K562 treated with DMSO at 1 percent for 48 hours (cell line): Measurements from ENCODE around the gene USE1. TPM values are rescaled to one million over a fixed set of nuclear protein-coding genes. Genes with fewer than 3 reads are reported as not detected.

Experiments
- total RNA-seq: library from RNA; unstranded; fragments of 300-600 nt; gene quantifications from 2 replicates; pipeline ENCODE4 v1.2.3, GENCODE V29; 2022; ENCODE audit warnings: low replicate concordance; ENCODE audit errors: extremely low read depth

Gene USE1
- not detected in 2 replicates for total RNA-seq

GRCh38 chr19:17215127-17215971, at the start of gene USE1:
Gene USE1 (plus strand): TSS chr19:17215357. CDS start chr19:17215406, 49 bp downstream.

GRCh38 chr19:17226002-17226933, 11.1 kb downstream of the USE1 start, which contains the start of gene OCEL1:
Gene OCEL1 (plus strand): TSS chr19:17226226. CDS start chr19:17226248, 22 bp downstream.

GRCh38 chr19:17245535-17245984, 30.4 kb downstream of the USE1 start, which contains the start of gene NR2F6:
Gene NR2F6 (minus strand): TSS chr19:17245919. CDS start chr19:17245220, 699 bp downstream.

GRCh38 chr19:17264641-17264979, 49.5 kb downstream of the USE1 start, which contains the start of gene USHBP1:
Gene USHBP1 (minus strand): TSS chr19:17264745. CDS start chr19:17264299, 446 bp downstream.

GRCh38 chr19:17266975-17267788, 52.0 kb downstream of the USE1 start, which contains the start of gene BABAM1:
Gene BABAM1 (plus strand): TSS chr19:17267443. CDS start chr19:17268807, 1,364 bp downstream.

Other genes starting within 250 kb of the USE1 start
- not detected in 2 replicates for gene CPAMD8, start 188.5 kb upstream of the USE1 start, total RNA-seq
- not detected in 2 replicates for gene HAUS8, start 139.9 kb upstream of the USE1 start, total RNA-seq
- gene MYO9B, start 139.6 kb upstream of the USE1 start, total RNA-seq, result 416 TPM in 1 of 2 replicates, not detected in the other
- gene OCEL1, start 10.9 kb downstream of the USE1 start, total RNA-seq, result not detected in 2 replicates
- gene NR2F6, start 30.6 kb downstream of the USE1 start, total RNA-seq, result 322 TPM in 1 of 2 replicates, not detected in the other
- not detected in 2 replicates for gene USHBP1, start 49.4 kb downstream of the USE1 start, total RNA-seq
- gene BABAM1, start 52.1 kb downstream of the USE1 start, total RNA-seq, result not detected in 2 replicates
- gene ANKLE1, start 66.5 kb downstream of the USE1 start, total RNA-seq, result not detected in 2 replicates
- not detected in 2 replicates for gene ABHD8, start 88.1 kb downstream of the USE1 start, total RNA-seq
- gene MRPL34, start 90.5 kb downstream of the USE1 start, total RNA-seq, result not detected in 2 replicates
- 453 TPM in 1 of 2 replicates, not detected in the other for gene DDA1, start 94.2 kb downstream of the USE1 start, total RNA-seq
- gene ANO8, start 119.5 kb downstream of the USE1 start, total RNA-seq, result not detected in 2 replicates
- not detected in 2 replicates for gene GTPBP3, start 122.2 kb downstream of the USE1 start, total RNA-seq
- not detected in 2 replicates for gene PLVAP, start 162.0 kb downstream of the USE1 start, total RNA-seq
- not detected in 2 replicates for gene CCDC194, start 178.8 kb downstream of the USE1 start, total RNA-seq
- gene BST2, start 190.3 kb downstream of the USE1 start, total RNA-seq, result 2,778 TPM in 1 of 2 replicates, not detected in the other
- gene MVB12A, start 204.7 kb downstream of the USE1 start, total RNA-seq, result not detected in 2 replicates
- not detected in 2 replicates for gene TMEM221, start 233.3 kb downstream of the USE1 start, total RNA-seq
- gene NXNL1, start 245.6 kb downstream of the USE1 start, total RNA-seq, result not detected in 2 replicates